ENCODE measurements around the gene IL6ST.
A peak's percentile ranks its signal among the peaks of the same experiment; 100 is the strongest.

Gene IL6ST

DNA sequence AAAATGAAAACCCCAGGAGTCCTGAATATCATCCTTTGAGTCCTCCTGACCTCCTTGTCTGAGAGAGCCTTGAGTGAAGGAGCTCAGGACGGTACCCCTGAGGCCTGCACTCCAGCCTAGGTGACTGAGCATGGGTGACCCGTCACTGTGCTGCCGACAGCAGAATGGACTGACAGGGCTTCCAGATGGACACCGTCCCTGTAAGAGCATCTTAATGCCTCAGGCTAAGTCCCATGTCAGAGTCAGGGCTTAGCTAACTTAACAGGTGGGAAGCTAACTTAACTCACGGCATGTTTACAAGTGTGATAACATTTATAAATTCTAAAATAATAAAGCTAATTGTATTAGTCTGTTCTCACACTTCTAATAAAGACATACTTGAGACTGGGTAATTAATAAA is 68.3 kb downstream of the IL6ST start:
- Histone ChIP-seq H3K4me3 (ENCODE audit: low read depth in 1 of 2, low read length in 2 of 2) (no peak overlapping the region), H3K4me1 (ENCODE audit: insufficient read depth, low read length) (no peaks in the 10 kb centered on the region), H3K36me3 (ENCODE audit: insufficient read depth, low read length) (no peaks in the 10 kb centered on the region), H3K27ac (ENCODE audit: low read depth, low read length) (no peak overlapping the region), H3K27me3 (ENCODE audit: control insufficient read depth in 1 of 2, insufficient read depth in 2 of 2, low read length in 2 of 2) (no peaks in the 10 kb centered on the region), H3K9ac (ENCODE audit: low read length) (no peak overlapping the region), H3K9me3 (ENCODE audit: low read length) (no peaks in the 10 kb centered on the region)

DNA sequence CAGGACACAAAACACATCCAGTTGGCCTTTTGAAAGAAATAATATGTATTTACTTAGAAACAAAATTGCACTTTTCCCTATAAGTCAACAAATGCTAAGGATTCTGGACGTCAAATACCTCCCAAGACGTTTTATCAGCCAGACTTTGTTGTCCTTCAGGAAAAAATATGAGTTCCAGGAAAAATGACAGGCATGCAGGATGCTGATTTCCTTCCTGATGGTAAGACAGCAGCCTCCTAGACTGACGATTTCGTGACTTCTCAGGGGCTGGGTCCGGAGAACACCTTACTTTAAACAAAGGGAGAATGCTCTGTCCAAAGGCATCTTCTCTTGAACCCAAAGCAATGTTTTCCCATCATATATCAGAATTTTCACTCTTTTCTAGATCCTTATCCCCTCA is 69.1 kb downstream of the IL6ST start:
- no peaks in the 10 kb centered on the region for H3K27me3 ChIP-seq (ENCODE audit: control insufficient read depth in 1 of 2, insufficient read depth in 2 of 2, low read length in 2 of 2)
- H3K4me1 ChIP-seq (ENCODE audit: insufficient read depth, low read length) = no peaks in the 10 kb centered on the region
- no peak overlapping the region for H3K4me3 ChIP-seq (ENCODE audit: low read depth in 1 of 2, low read length in 2 of 2)
- H3K9ac ChIP-seq (ENCODE audit: low read length) = no peak overlapping the region
- H3K27ac ChIP-seq (ENCODE audit: low read depth, low read length) = no peak overlapping the region
- no peaks in the 10 kb centered on the region for H3K9me3 ChIP-seq (ENCODE audit: low read length)
- H3K36me3 ChIP-seq (ENCODE audit: insufficient read depth, low read length) = no peaks in the 10 kb centered on the region

GRCh38 chr5:55925181-55925580 is 69.6 kb downstream of the IL6ST start:
- Histone ChIP-seq H3K36me3 (ENCODE audit: insufficient read depth, low read length) (no peaks in the 10 kb centered on the region), H3K9ac (ENCODE audit: low read length) (no peak overlapping the region), H3K27ac (ENCODE audit: low read depth, low read length) (no peak overlapping the region), H3K4me1 (ENCODE audit: insufficient read depth, low read length) (no peaks in the 10 kb centered on the region), H3K9me3 (ENCODE audit: low read length) (no peaks in the 10 kb centered on the region), H3K4me3 (ENCODE audit: low read depth in 1 of 2, low read length in 2 of 2) (no peak overlapping the region), H3K27me3 (ENCODE audit: control insufficient read depth in 1 of 2, insufficient read depth in 2 of 2, low read length in 2 of 2) (no peaks in the 10 kb centered on the region)

GRCh38 chr5:55924744-55925143 is 70.0 kb downstream of the IL6ST start:
- Histone ChIP-seq H3K36me3 (ENCODE audit: insufficient read depth, low read length) (no peaks in the 10 kb centered on the region), H3K9me3 (ENCODE audit: low read length) (no peaks in the 10 kb centered on the region), H3K4me3 (ENCODE audit: low read depth in 1 of 2, low read length in 2 of 2) (no peak overlapping the region), H3K27me3 (ENCODE audit: control insufficient read depth in 1 of 2, insufficient read depth in 2 of 2, low read length in 2 of 2) (no peaks in the 10 kb centered on the region), H3K9ac (ENCODE audit: low read length) (no peak overlapping the region), H3K27ac (ENCODE audit: low read depth, low read length) (no peak overlapping the region), H3K4me1 (ENCODE audit: insufficient read depth, low read length) (no peaks in the 10 kb centered on the region)

DNA sequence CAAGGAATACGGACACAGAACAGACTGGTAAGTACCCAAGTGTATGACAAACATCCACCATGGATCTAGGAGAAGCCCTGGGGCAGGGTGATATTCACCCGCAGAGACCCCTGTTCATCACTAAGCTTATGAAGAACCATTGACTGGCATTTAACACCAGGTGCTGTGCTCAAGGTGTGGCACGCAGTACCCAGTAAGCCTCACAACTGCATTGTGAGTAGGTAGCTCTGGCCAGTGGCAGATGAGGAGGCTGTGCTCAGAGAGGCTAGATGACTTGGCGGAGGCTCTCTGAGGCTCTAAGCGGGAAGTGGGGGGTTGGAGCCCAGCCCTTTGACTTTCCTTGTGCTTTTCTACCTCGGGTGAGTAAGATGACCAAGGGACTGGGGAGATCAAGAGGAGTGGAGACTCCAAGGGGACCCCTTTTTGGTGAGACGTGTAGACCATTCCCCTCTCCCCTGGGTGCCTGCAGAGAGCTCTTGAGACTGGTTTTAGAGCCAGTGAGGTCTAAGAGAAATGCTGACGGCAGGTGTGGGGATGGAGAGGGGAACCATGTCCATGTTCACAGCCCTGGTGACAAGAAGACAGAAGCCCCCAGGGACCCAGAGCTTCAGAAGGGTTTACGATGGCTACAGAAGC is 70.8 kb downstream of the IL6ST start:
- no peaks in the 10 kb centered on the region for H3K36me3 ChIP-seq (ENCODE audit: insufficient read depth, low read length)
- H3K27ac ChIP-seq (ENCODE audit: low read depth, low read length) = no peak overlapping the region
- no peak overlapping the region for H3K4me3 ChIP-seq (ENCODE audit: low read depth in 1 of 2, low read length in 2 of 2)
- H3K4me1 ChIP-seq (ENCODE audit: insufficient read depth, low read length) = no peaks in the 10 kb centered on the region
- no peaks in the 10 kb centered on the region for H3K9me3 ChIP-seq (ENCODE audit: low read length)
- H3K9ac ChIP-seq (ENCODE audit: low read length) = no peak overlapping the region
- H3K27me3 ChIP-seq (ENCODE audit: control insufficient read depth in 1 of 2, insufficient read depth in 2 of 2, low read length in 2 of 2) = no peaks in the 10 kb centered on the region

DNA sequence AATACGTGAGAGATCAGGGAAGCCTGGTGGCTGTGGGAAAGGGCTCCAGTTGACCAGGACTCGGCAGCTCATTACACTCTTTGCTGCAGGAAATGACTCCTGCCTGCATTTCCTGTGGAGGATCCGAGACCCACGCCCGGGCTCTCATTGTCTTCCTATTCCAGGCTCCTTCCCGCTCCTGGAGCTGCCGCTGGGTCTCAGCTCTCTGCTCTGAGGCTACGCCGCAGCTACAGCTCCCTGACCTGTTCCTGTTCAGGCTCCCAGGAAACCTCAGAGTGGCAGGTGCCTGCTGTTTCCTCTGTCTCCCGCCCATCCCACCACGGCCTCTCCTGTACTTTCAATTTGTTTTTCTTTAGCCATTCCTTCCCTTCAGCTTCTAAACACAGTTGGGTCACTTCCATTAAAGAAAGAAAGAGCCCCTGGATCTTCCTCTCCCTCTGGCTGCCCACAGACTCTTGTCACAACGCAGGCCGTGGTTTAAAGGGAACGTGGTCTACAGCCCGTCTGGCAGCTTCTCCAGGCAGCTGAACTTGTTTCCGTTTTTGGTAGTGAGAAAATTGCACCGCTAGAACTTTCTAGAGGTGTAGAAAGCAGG is 71.5 kb downstream of the IL6ST start:
- Histone ChIP-seq H3K9me3 (ENCODE audit: low read length) (no peaks in the 10 kb centered on the region), H3K9ac (ENCODE audit: low read length) (no peak overlapping the region), H3K27me3 (ENCODE audit: control insufficient read depth in 1 of 2, insufficient read depth in 2 of 2, low read length in 2 of 2) (no peaks in the 10 kb centered on the region), H3K36me3 (ENCODE audit: insufficient read depth, low read length) (no peaks in the 10 kb centered on the region), H3K4me1 (ENCODE audit: insufficient read depth, low read length) (no peaks in the 10 kb centered on the region), H3K4me3 (ENCODE audit: low read depth in 1 of 2, low read length in 2 of 2) (peak overlapping the region in 1 of 2 donors; percentile 27), H3K27ac (ENCODE audit: low read depth, low read length) (no peak overlapping the region)

DNA sequence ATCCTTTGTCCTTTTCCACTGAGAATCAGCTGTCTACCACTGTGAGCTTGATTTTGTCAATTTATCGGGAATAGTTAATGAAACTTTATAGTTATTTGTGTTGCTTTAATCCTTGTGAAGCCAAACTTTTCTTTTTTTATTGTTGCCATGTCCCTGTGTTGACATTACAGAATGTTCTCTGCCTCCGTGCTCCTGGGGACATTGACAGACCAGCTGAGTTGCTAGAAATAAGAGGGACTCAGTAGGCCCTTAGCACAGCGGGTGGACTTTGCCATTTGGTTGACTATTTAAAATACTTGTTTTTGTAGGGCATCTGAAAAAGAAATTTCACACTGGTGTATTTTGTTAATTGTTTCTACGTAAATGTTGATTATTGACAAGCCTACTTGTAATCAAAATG is 73.1 kb downstream of the IL6ST start:
- H3K9ac ChIP-seq (ENCODE audit: low read length) = no peak overlapping the region
- H3K36me3 ChIP-seq (ENCODE audit: insufficient read depth, low read length) = no peaks in the 10 kb centered on the region
- H3K9me3 ChIP-seq (ENCODE audit: low read length) = no peaks in the 10 kb centered on the region
- no peak overlapping the region for H3K27ac ChIP-seq (ENCODE audit: low read depth, low read length)
- no peaks in the 10 kb centered on the region for H3K27me3 ChIP-seq (ENCODE audit: control insufficient read depth in 1 of 2, insufficient read depth in 2 of 2, low read length in 2 of 2)
- no peak overlapping the region for H3K4me3 ChIP-seq (ENCODE audit: low read depth in 1 of 2, low read length in 2 of 2)
- no peaks in the 10 kb centered on the region for H3K4me1 ChIP-seq (ENCODE audit: insufficient read depth, low read length)

DNA sequence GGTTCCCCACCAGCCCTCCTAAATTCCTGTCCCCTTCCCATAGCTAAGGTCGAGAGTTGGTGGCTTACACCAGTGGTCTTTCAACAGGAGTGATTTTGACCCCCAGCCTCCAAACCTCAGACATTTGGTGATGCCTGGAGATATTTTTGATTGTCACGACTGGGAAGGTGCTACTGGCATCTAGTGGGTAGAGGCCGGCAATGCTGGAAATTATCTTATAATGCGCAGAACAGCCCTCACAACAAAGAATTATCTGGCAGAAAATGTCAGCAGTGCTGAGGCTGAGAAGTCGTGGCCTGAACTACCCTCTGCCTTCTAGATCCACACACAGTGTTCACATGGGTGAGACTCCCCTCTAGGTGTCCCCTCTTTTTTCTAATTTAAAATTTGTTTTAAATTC is 74.0 kb downstream of the IL6ST start:
- Histone ChIP-seq H3K27ac (ENCODE audit: low read depth, low read length) (no peak overlapping the region), H3K27me3 (ENCODE audit: control insufficient read depth in 1 of 2, insufficient read depth in 2 of 2, low read length in 2 of 2) (no peaks in the 10 kb centered on the region), H3K4me1 (ENCODE audit: insufficient read depth, low read length) (no peaks in the 10 kb centered on the region), H3K4me3 (ENCODE audit: low read depth in 1 of 2, low read length in 2 of 2) (no peak overlapping the region), H3K9me3 (ENCODE audit: low read length) (no peaks in the 10 kb centered on the region), H3K9ac (ENCODE audit: low read length) (no peak overlapping the region), H3K36me3 (ENCODE audit: insufficient read depth, low read length) (no peaks in the 10 kb centered on the region)

DNA sequence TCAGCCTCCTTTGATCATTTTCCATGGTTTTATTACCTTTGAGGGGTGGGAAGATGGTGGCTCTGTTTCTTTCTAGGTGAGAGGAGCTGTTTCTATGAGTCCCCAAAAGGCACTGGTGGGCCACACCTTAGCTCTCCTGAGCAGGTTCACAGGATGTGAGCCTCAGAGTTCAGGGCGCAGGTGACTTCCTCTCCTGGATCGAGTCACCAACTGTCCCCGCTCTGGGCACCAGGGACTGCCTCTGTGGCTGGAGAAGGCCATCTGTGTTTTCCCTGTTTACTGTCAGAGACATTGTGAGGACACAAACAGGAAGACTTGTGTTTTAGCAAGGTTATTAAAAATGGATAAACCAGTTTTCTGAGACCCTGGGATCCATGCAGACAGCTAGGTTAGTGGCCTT is 75.1 kb downstream of the IL6ST start:
- no peak overlapping the region for H3K27ac ChIP-seq (ENCODE audit: low read depth, low read length)
- no peaks in the 10 kb centered on the region for H3K4me1 ChIP-seq (ENCODE audit: insufficient read depth, low read length)
- H3K4me3 ChIP-seq (ENCODE audit: low read depth in 1 of 2, low read length in 2 of 2) = no peak overlapping the region
- no peaks in the 10 kb centered on the region for H3K36me3 ChIP-seq (ENCODE audit: insufficient read depth, low read length)
- H3K27me3 ChIP-seq (ENCODE audit: control insufficient read depth in 1 of 2, insufficient read depth in 2 of 2, low read length in 2 of 2) = no peaks in the 10 kb centered on the region
- no peak overlapping the region for H3K9ac ChIP-seq (ENCODE audit: low read length)
- H3K9me3 ChIP-seq (ENCODE audit: low read length) = no peaks in the 10 kb centered on the region

- Histone ChIP-seq H3K9me3 (ENCODE audit: low read length) (no peaks in the 10 kb centered on the region), H3K4me1 (ENCODE audit: insufficient read depth, low read length) (no peaks in the 10 kb centered on the region), H3K27ac (ENCODE audit: low read depth, low read length) (no peak overlapping the region), H3K4me3 (ENCODE audit: low read depth in 1 of 2, low read length in 2 of 2) (no peak overlapping the region), H3K27me3 (ENCODE audit: control insufficient read depth in 1 of 2, insufficient read depth in 2 of 2, low read length in 2 of 2) (no peaks in the 10 kb centered on the region), H3K9ac (ENCODE audit: low read length) (no peak overlapping the region), H3K36me3 (ENCODE audit: insufficient read depth, low read length) (no peaks in the 10 kb centered on the region)
Observed at GRCh38 chr5:55918087-55919035, 76.4 kb downstream of the IL6ST start.

GRCh38 chr5:55917402-55918086 is 77.2 kb downstream of the IL6ST start:
- no peak overlapping the region for H3K27ac ChIP-seq (ENCODE audit: low read depth, low read length)
- H3K36me3 ChIP-seq (ENCODE audit: insufficient read depth, low read length) = no peaks in the 10 kb centered on the region
- no peaks in the 10 kb centered on the region for H3K27me3 ChIP-seq (ENCODE audit: control insufficient read depth in 1 of 2, insufficient read depth in 2 of 2, low read length in 2 of 2)
- H3K4me1 ChIP-seq (ENCODE audit: insufficient read depth, low read length) = no peaks in the 10 kb centered on the region
- H3K9me3 ChIP-seq (ENCODE audit: low read length) = no peaks in the 10 kb centered on the region
- no peak overlapping the region for H3K9ac ChIP-seq (ENCODE audit: low read length)
- no peak overlapping the region for H3K4me3 ChIP-seq (ENCODE audit: low read depth in 1 of 2, low read length in 2 of 2)

Measured in muscle layer of colon (tissue), 2 donors.